Loucy (cell line): Measurements from ENCODE around the gene VEGFD.
A peak's percentile ranks its signal among the peaks of the same experiment; 100 is the strongest.

Experiments used
- H2AFZ ChIP-seq: fragments of 200-600 bp; sonication (generic); 2 replicates; pipeline ENCODE4 v1.6.0; 2016; ENCODE audit warnings: antibody characterized with exemption, mild to moderate bottlenecking, low read length, moderate library complexity
- H3F3A ChIP-seq: fragments of 200-600 bp; 2 replicates; pipeline ENCODE4 v1.6.0; 2016; ENCODE audit warnings: antibody characterized with exemption, low read depth, mild to moderate bottlenecking
- H3K27me3 ChIP-seq: fragments of 200-600 bp; sonication (generic); 2 replicates; pipeline ENCODE4 v1.6.1; 2014; ENCODE audit warnings: low read length, mild to moderate bottlenecking; ENCODE audit not compliant: insufficient read depth, poor library complexity, severe bottlenecking
- H3K36me3 ChIP-seq: fragments of 200-600 bp; sonication (generic); 2 replicates; pipeline ENCODE4 v1.6.1; 2016; ENCODE audit warnings: low read length; ENCODE audit not compliant: insufficient read depth
- H3K4me1 ChIP-seq: fragments of 200-600 bp; sonication (generic); 2 replicates; pipeline ENCODE4 v1.5.1; 2014; ENCODE audit warnings: low read length, mild to moderate bottlenecking; ENCODE audit not compliant: insufficient read depth, poor library complexity, severe bottlenecking
- H3K4me2 ChIP-seq: fragments of 200-600 bp; sonication (generic); 2 replicates; pipeline ENCODE4 v1.6.0; 2014; ENCODE audit warnings: antibody characterized with exemption, low read length, low read depth, mild to moderate bottlenecking; ENCODE audit not compliant: poor library complexity, severe bottlenecking
- H3K4me3 ChIP-seq: fragments of 200-600 bp; sonication (generic); 2 replicates; pipeline ENCODE4 v1.5.1; 2014; ENCODE audit warnings: low read length, mild to moderate bottlenecking, mixed read lengths; ENCODE audit not compliant: poor library complexity, severe bottlenecking
- H3K79me2 ChIP-seq: fragments of 200-600 bp; sonication (generic); 2 replicates; pipeline ENCODE4 v1.6.1; 2014; ENCODE audit warnings: low read length; ENCODE audit not compliant: insufficient read depth
- H3K9ac ChIP-seq: fragments of 200-600 bp; sonication (generic); 2 replicates; pipeline ENCODE4 v1.6.0; 2014; ENCODE audit warnings: mild to moderate bottlenecking, low read depth, low read length, moderate library complexity; ENCODE audit not compliant: poor library complexity, severe bottlenecking
- H3K9me2 ChIP-seq: fragments of 200-600 bp; sonication (generic); replicated peaks from 2 replicates; pipeline ENCODE4 v1.6.1; 2016; ENCODE audit warnings: low read depth, low read length, mixed read lengths
- H3K9me3 ChIP-seq: fragments of 200-600 bp; sonication (generic); 2 replicates; pipeline ENCODE4 v1.6.1; 2014; ENCODE audit warnings: mild to moderate bottlenecking, antibody characterized with exemption, low read length, low read depth; ENCODE audit not compliant: insufficient read depth
- H4K20me1 ChIP-seq: fragments of 200-600 bp; sonication (generic); 2 replicates; pipeline ENCODE4 v1.6.0; 2014; ENCODE audit warnings: antibody characterized with exemption, low read length, mild to moderate bottlenecking; ENCODE audit not compliant: insufficient read depth, poor library complexity, severe bottlenecking
- EZH2phosphoT487 ChIP-seq: fragments of 200-600 bp; IDR thresholded peaks from 2 replicates; pipeline ENCODE4 v1.6.1; 2018; ENCODE audit warnings: antibody characterized with exemption, mild to moderate bottlenecking, moderate library complexity, borderline replicate concordance
- TF ChIP-seq, protein P1 (sequence below): fragments of 200-600 bp; sonication (generic); conservative IDR thresholded peaks from 2 replicates; pipeline ENCODE4 v1.5.1; 2014; ENCODE audit warnings: mild to moderate bottlenecking, antibody characterized with exemption, low read length

The VEGFD gene

DNA sequence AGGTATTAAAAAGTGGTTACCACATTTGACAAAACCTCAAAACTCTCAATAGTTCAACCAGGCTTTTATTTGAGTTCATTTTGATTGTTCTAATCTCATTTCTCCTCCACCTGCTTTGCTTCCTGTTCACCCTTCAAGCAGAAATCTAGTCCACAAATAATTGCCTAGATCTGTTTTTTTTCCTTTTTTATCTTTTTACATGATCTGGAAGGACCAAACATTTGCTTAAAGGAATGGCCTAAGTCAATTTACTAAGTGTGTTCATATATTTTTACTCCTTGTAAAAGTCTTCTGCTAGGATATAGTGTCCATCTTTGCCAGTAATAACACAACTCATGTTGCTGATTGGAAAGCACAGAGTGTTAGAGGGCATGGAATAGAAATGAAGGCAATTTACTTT, 26.2 kb upstream of the VEGFD start:
- H2AFZ ChIP-seq: no peak overlapping the region
- H3K79me2 ChIP-seq: no peaks in the 10 kb centered on the region
- no peak overlapping the region for H3K4me3 ChIP-seq
- no peak for TF ChIP-seq EZH2phosphoT487
- TF ChIP-seq, protein P1, sequence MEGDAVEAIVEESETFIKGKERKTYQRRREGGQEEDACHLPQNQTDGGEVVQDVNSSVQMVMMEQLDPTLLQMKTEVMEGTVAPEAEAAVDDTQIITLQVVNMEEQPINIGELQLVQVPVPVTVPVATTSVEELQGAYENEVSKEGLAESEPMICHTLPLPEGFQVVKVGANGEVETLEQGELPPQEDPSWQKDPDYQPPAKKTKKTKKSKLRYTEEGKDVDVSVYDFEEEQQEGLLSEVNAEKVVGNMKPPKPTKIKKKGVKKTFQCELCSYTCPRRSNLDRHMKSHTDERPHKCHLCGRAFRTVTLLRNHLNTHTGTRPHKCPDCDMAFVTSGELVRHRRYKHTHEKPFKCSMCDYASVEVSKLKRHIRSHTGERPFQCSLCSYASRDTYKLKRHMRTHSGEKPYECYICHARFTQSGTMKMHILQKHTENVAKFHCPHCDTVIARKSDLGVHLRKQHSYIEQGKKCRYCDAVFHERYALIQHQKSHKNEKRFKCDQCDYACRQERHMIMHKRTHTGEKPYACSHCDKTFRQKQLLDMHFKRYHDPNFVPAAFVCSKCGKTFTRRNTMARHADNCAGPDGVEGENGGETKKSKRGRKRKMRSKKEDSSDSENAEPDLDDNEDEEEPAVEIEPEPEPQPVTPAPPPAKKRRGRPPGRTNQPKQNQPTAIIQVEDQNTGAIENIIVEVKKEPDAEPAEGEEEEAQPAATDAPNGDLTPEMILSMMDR: no peak
- peaks cover 24% of the 10 kb centered on the region for H3K4me1 ChIP-seq
- no peaks in the 10 kb centered on the region for H3K9me3 ChIP-seq
- H3K36me3 ChIP-seq: no peaks in the 10 kb centered on the region
- no peaks in the 10 kb centered on the region for H3K9me2 ChIP-seq
- H3K9ac ChIP-seq: no peak overlapping the region
- H4K20me1 ChIP-seq: no peaks in the 10 kb centered on the region
- H3K27me3 ChIP-seq: no peaks in the 10 kb centered on the region
- peak overlapping the region; percentile 35 for H3K4me2 ChIP-seq
- H3F3A ChIP-seq: no peaks in the 10 kb centered on the region

DNA sequence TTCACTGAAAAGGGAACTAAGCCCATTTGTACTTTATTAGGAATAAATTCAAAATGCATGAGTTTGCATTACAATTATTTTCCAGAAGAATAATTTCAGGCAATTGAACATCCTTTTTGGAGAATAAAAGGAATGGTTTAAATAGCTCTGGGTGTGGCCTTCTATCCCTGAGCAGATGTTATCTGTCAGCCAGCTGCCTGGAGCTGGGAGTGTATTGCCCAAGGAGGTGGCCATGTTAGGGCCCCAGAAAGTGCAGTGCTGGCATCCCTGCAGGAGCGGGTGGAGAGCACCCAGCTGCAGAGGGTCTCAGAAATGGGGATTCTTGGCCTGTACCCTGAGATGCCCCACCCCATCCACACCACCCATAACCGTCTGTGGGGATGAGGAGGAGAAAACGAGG, 21.6 kb upstream of the VEGFD start:
- TF ChIP-seq, protein P1: no peak
- Histone ChIP-seq H3K9me3 (no peaks in the 10 kb centered on the region), H3K4me3 (no peak overlapping the region), H3K79me2 (no peaks in the 10 kb centered on the region), H3K4me1 (peaks cover 41% of the 10 kb centered on the region), H3K4me2 (no peak overlapping the region), H3K9me2 (no peaks in the 10 kb centered on the region), H3F3A (peaks cover 11% of the 10 kb centered on the region; the same call in 1 of the 2 replicates), H3K9ac (peak overlapping the region; percentile 70), H4K20me1 (no peaks in the 10 kb centered on the region), H3K36me3 (no peaks in the 10 kb centered on the region), H2AFZ (no peak overlapping the region), H3K27me3 (no peaks in the 10 kb centered on the region)

- Histone ChIP-seq H3K36me3 (no peaks in the 10 kb centered on the region), H3K4me1 (peaks cover 42% of the 10 kb centered on the region), H3F3A (peaks cover 11% of the 10 kb centered on the region; the same call in 1 of the 2 replicates), H2AFZ (0 out of 2 replicates have a peak overlapping the region, but pooled peaks have one; percentile 12), H4K20me1 (no peaks in the 10 kb centered on the region), H3K9me3 (no peaks in the 10 kb centered on the region), H3K9ac (peak overlapping the region; percentile 70), H3K9me2 (no peaks in the 10 kb centered on the region), H3K4me2 (peak overlapping the region; percentile 84), H3K27me3 (no peaks in the 10 kb centered on the region), H3K4me3 (peak overlapping the region; percentile 62), H3K79me2 (no peaks in the 10 kb centered on the region)
- no peak for TF ChIP-seq EZH2phosphoT487
- TF ChIP-seq, protein P1: no peak
These were observed 20.3 kb upstream of the VEGFD start for GRCh38 chrX:15404401-15405096.
